Mesodermal cell (in vitro differentiated cells): ENCODE data around the gene MCOLN2. TPM values are rescaled to one million over a fixed set of nuclear protein-coding genes. Genes with fewer than 3 reads are reported as not detected.

ENCODE experiments used
- H3K27ac ChIP-seq: 2 replicates; pipeline ENCODE4 v1.7.0; 2013; ENCODE audit warnings: mild to moderate bottlenecking, low read depth, low read length, moderate library complexity; ENCODE audit not compliant: severe bottlenecking
- H3K36me3 ChIP-seq: 2 replicates; pipeline ENCODE4 v1.7.1; 2013; ENCODE audit warnings: mild to moderate bottlenecking, low read length, moderate library complexity; ENCODE audit not compliant: control insufficient read depth, insufficient read depth
- H3K4me1 ChIP-seq: one replicate; pipeline ENCODE4 v1.7.1; 2013; ENCODE audit warnings: mild to moderate bottlenecking, low read length; ENCODE audit not compliant: insufficient read depth, control insufficient read depth, poor library complexity, severe bottlenecking
- H3K4me3 ChIP-seq: 2 replicates; pipeline ENCODE4 v1.7.0; 2013; ENCODE audit warnings: low read length, control low read depth, mild to moderate bottlenecking; ENCODE audit not compliant: insufficient read depth, poor library complexity, severe bottlenecking; ENCODE audit errors: extremely low read depth
- H3K9me3 ChIP-seq: 2 replicates; pipeline ENCODE4 v1.7.1; 2013; ENCODE audit warnings: mild to moderate bottlenecking, low read length, moderate library complexity; ENCODE audit not compliant: control insufficient read depth
- WGBS, 2 experiments: methylation state at CpG; one replicate each; pipeline ENCODE4 v1.1.5; 2013; ENCODE audit warnings: missing lambda C conversion rate in 2 of 2; ENCODE audit not compliant: insufficient coverage in 2 of 2; 5-methylcytosine and 5-hydroxymethylcytosine counted together
- polyA plus RNA-seq, 2 experiments: library from polyadenylated mRNA; stranded (reverse); fragments of 50-300 nt; gene quantifications; one replicate each; pipeline ENCODE4 v1.2.3, GENCODE V29; 2013

Gene MCOLN2
- polyA plus RNA-seq (2013, experiment 1 of 2), result 0.11 TPM
- polyA plus RNA-seq (2013, experiment 2 of 2), result 0.40 TPM

DNA sequence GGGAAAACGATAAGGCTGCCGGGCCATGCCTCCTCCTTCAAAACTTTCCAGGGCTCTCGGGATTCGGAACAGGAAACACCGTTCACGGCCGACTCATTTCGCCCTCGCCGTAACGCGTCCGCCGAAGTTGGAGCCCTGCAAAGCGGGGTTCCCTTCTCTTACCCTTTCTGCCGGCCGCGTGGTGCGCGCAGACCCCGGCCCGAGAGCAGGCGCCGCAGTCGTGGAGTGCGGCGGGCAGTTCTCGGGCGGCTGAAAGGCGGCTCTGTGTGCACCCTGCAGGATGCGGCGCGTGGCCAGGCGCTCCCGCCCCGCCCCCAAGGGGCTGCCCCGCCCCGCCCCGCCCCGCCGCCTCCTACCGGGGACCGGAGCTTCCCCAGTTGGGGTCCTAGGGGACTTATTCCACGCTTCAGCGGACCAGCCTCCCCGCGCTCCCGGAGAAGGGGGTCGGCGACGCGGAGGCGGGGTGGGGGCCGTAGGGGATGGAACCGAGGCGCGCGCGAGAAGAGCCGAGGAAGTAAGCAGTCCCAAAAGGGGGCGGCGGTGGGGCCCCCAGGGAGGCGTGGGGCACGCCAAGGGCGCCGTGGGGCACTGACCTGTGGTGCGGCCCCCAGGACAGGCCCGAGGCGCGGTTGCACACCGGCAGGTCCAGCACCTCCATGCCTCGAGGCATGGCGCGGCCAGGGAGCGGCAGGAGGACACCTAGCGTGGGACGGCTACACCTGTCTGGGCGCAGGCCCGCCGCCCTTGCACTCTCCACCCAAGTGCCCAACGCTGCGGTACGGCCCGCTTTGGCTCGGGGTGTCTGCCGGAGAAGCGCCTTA lies at the start of gene MCOLN2:
Gene MCOLN2, minus strand, starts transcription at position 268 of the 821 bp plus-strand sequence. Its CDS starts 241 bp downstream, at position 27.
- H3K27ac ChIP-seq, result no peak within 1 kb of the TSS
- H3K9me3 ChIP-seq, result peaks cover 4% of the 10 kb centered on the region
- peak within 1 kb of the TSS; percentile 42 for H3K4me3 ChIP-seq
- 0 to 1% methylated on average over 49 to 71 of the region's 87 CpGs for WGBS, 2 experiments
- H3K36me3 ChIP-seq, result no peaks in the 10 kb centered on the region
- peaks cover 4% of the 10 kb centered on the region for H3K4me1 ChIP-seq

DNA sequence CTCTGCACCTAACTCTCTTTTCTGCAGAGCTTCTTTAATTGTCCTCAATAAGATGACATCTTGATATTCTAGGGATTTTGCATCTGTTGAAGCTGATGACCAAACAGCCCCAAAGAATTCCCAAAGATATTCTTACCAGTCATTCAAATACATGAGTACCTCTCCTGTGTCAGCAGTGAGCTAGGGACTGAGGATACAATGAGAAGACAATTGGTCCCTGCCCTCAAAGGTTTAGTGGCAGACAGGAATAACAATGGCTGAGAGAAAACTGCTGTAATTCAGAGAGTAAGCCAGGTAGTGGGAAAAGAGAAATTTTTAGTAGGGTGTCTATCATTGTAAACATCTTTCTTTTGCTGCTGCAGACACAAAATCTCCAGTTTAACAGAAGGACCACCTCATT lies 45.5 kb upstream of the MCOLN2 start:
- Histone ChIP-seq H3K36me3 (no peaks in the 10 kb centered on the region), H3K27ac (no peak overlapping the region), H3K4me1 (no peaks in the 10 kb centered on the region)

DNA sequence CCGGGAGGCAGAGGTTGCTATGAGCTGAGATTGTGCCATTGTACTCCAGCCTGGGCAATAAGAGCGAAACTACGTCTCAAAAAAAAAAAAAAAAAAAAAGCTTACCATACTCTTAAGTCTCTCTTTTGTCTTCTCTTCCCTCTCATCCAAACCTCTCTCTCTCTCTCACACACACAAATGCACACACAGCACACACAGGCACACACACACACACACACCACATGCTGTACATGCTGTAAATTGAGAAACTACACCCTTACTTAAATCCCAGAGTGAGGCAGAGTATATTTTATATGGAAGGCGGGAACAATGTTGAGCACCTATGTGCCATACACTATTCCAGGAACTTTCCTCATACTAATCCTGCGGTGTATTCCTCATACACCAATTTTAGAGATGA lies 44.9 kb upstream of the MCOLN2 start:
- H3K36me3 ChIP-seq, result no peaks in the 10 kb centered on the region
- 83 to 94% methylated on average over 1 to 3 of the region's 5 CpGs for WGBS, 2 experiments
- H3K9me3 ChIP-seq, result no peaks in the 10 kb centered on the region
- H3K27ac ChIP-seq, result no peak overlapping the region
- no peaks in the 10 kb centered on the region for H3K4me1 ChIP-seq
- no peak overlapping the region for H3K4me3 ChIP-seq

More for the DNA sequence above, 45.5 kb upstream of the MCOLN2 start:
- Histone ChIP-seq H3K9me3 (no peaks in the 10 kb centered on the region), H3K4me3 (no peak overlapping the region)

DNA sequence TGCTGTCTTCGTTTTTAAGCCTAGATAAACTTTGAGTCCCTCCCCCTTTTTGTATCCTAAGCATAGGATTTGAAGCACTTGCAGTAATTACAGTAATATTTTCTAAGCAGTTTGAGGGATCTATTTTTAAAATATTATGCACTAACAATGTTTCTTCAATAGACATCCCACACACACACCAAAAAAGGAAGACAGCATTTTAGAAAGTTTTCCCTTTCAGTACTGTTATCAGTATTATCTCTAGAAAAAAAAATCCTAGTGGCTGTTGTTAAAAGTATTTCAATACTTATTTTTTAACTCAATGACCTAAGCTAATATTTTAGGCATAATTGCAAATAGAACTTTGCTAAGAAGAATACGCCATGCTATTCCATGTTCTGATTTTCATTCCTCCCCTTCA lies 36.3 kb upstream of the MCOLN2 start:
- Histone ChIP-seq H3K27ac (no peak overlapping the region), H3K9me3 (no peaks in the 10 kb centered on the region), H3K4me3 (no peak overlapping the region), H3K4me1 (no peaks in the 10 kb centered on the region), H3K36me3 (no peaks in the 10 kb centered on the region)
- WGBS, 2 experiments, result no CpG with 5 or more reads among the region's 2 CpGs

DNA sequence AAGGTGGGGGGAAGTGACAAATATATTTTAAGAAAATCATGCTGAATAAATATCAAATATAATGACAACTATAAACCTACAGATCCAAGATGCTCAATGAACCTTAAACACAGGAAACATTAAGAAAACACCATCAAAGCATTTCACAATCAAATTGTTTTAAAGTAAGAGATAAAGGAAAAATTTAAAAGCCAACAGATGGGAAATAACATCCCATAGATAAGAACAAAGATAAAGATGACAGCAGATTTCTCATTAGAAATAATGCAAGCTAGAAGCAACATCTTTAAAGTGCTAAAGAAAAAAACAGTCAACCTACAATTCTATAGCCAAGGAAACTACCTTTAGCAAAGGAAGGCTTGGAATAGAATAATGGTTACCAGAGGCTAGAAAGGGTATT lies 33.6 kb upstream of the MCOLN2 start:
- no peaks in the 10 kb centered on the region for H3K4me1 ChIP-seq
- H3K4me3 ChIP-seq, result no peak overlapping the region
- no peaks in the 10 kb centered on the region for H3K9me3 ChIP-seq
- no peaks in the 10 kb centered on the region for H3K36me3 ChIP-seq
- no peak overlapping the region for H3K27ac ChIP-seq

DNA sequence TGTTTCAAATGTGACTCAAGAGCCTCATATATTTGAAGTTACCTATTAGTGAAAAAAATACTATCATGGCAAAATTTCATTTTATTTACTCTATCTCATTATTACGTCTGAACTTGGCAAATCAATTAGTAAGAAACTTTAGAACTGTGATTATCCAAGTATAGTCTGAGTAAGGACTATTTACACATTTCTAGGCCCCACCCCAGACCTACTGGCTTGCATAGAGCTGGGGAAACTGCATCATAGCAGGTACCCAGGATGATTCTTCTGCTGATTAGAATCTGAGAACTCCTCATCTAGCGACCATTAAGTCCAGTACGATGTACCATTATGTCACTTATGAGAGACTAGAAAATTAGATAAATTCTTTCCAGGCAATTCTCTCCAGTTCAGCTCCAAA lies 31.2 kb upstream of the MCOLN2 start:
- no CpG with 5 or more reads among the region's 3 CpGs for WGBS, 2 experiments
- H3K4me3 ChIP-seq, result no peak overlapping the region
- H3K9me3 ChIP-seq, result no peaks in the 10 kb centered on the region
- no peaks in the 10 kb centered on the region for H3K4me1 ChIP-seq
- H3K27ac ChIP-seq, result no peak overlapping the region
- no peaks in the 10 kb centered on the region for H3K36me3 ChIP-seq

DNA sequence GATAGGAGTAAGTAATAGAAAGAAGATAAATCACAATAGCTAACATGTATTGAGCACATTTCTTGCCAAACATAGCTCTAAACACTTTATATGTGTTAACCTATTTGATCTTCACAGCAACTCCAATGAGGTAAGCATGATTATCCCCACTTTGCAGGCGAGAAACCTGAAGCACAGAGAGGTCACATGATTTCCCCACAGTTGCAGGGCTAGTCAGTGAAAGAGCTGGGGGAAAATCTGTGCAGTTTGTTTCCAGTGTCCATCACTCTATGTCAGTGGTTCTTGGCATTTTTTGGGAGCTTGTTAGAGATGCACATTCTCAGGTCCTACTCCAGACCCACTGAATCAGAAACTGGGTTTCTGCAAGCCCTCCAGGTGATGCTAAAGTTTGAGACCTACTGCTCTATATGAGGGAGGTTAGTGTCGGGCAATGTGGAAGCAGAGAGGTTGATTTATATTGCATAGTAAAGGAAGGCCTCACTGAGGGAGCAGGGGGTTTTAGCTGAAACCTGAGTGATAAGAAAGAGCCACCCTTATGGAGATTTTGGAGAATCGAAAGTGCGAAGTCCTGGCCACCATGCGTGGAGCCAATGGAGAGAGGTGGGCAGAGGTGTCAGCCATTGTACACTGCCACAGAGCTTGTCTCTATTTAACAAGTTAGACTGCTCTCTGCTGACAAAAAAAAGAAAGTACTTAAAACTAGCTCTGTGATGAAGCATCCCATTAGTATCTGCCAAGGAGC lies 30.5 kb upstream of the MCOLN2 start:
- no peaks in the 10 kb centered on the region for H3K9me3 ChIP-seq
- WGBS, 2 experiments, result 89 to 94% methylated on average over 2 to 4 of the region's 5 CpGs
- no peaks in the 10 kb centered on the region for H3K4me1 ChIP-seq
- no peak overlapping the region for H3K4me3 ChIP-seq
- H3K27ac ChIP-seq, result no peak overlapping the region
- H3K36me3 ChIP-seq, result no peaks in the 10 kb centered on the region

DNA sequence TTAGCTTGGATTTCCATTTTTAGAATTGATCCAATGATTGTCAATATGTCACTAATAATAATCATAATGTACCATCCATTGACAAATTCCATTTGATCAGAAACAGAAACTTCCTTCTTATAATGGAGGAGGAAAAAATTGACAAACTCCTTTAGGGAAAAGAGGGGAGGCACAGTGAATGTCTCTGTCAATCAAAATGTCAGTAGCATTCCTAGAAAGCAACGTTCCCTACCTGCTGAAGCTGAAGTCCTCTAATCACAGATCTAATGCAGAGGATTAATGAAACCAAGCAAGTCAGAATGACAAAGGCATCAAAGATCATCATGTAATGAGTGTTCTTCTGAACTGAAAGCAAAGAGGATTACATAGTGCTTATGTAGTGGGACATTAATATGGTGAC lies 29.0 kb upstream of the MCOLN2 start:
- no peaks in the 10 kb centered on the region for H3K36me3 ChIP-seq
- H3K27ac ChIP-seq, result no peak overlapping the region
- no peak overlapping the region for H3K4me3 ChIP-seq
- H3K9me3 ChIP-seq, result no peaks in the 10 kb centered on the region
- no peaks in the 10 kb centered on the region for H3K4me1 ChIP-seq
- WGBS, 2 experiments, result no CpG with 5 or more reads among the region's 1 CpG

DNA sequence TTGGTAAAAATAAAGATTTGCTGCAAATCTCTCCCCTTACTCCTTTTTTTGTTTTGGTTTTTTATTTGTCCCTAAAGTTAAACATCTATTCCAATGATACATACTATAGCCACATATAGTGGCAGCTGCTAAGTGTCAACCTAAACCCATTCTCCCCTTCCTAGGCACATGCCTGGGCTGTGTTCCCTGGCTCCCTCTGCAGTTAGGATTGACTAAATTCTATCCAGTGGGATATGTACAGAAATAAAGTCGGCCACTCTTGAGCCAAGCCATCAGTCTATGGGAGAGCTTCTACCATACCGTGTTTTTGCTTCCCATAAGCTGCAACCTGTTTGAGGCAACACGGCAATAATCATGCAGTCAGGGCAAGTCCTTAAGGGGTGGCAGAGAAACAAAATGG lies 27.8 kb upstream of the MCOLN2 start:
- Histone ChIP-seq H3K27ac (no peak overlapping the region), H3K4me3 (no peak overlapping the region)
- WGBS, 2 experiments, result 92 to 95% methylated on average over 3 of the region's 3 CpGs

DNA sequence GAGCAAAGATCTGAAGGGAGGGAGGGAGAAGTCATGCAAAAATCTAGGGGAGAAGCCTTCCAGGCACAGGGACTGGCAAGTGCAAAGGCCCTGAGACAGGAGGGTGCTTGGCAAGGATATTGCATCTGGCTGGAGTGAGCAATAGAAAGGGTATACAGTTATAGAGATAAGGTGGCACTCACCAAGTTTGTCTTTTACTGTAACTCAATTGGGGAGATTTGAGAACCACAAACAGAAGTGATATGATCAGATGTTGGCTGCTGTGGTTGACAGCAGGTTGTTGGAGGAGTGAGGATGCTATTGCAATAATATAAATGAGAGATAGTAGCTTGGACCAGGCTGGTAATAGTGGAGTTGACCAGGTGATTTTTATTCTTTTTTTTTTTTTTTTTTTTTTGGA lies 25.8 kb upstream of the MCOLN2 start:
- no peak overlapping the region for H3K4me3 ChIP-seq
- no peaks in the 10 kb centered on the region for H3K4me1 ChIP-seq
- H3K36me3 ChIP-seq, result no peaks in the 10 kb centered on the region
- no peak overlapping the region for H3K27ac ChIP-seq
- H3K9me3 ChIP-seq, result no peaks in the 10 kb centered on the region

More for the DNA sequence above, 27.8 kb upstream of the MCOLN2 start:
- Histone ChIP-seq H3K4me1 (no peaks in the 10 kb centered on the region), H3K9me3 (no peaks in the 10 kb centered on the region), H3K36me3 (no peaks in the 10 kb centered on the region)

DNA sequence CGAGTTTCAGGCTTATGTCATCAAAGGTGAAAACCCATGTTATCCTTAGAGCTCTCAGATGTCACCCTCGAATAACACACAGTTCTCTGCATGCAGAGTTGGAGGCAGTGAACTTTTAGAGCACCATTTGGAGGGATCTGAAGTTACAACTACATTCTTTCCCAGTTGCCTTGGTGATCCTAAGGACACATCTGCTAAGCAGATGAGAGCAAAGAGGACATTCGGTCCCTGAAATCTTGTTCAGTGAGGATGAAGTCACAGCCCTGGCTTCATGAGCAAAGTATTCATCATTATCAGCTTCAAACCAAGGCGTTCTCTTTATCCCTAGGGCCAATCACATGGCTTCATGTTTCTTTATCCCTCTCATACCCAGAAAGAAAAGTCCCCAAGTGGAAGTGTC lies 23.1 kb upstream of the MCOLN2 start:
- Histone ChIP-seq H3K27ac (no peak overlapping the region), H3K9me3 (no peaks in the 10 kb centered on the region), H3K36me3 (no peaks in the 10 kb centered on the region), H3K4me3 (no peak overlapping the region), H3K4me1 (no peaks in the 10 kb centered on the region)
- WGBS, 2 experiments, result 81 to 100% methylated on average over 3 of the region's 4 CpGs
